Middle frontal gyrus (tissue), 1 donor: ENCODE measurements around the gene DUS3L.
"Not testable (repeated sequence)": the region's sequence is repeated elsewhere in the genome, so short reads cannot be mapped to it uniquely, and the experiment has no call there.

Source experiments
- DNase-seq: peaks from one replicate; pipeline ENCODE4 v3.0.0-alpha.2; 2015; ENCODE audit warnings: low spot score; ENCODE audit errors: extremely low spot score

DUS3L gene

GRCh38 chr19:5774921-5775320, 16.0 kb downstream of the DUS3L start:
- DNase-seq = no peak

GRCh38 chr19:5773276-5773675, 17.7 kb downstream of the DUS3L start:
- no peak for DNase-seq

DNA sequence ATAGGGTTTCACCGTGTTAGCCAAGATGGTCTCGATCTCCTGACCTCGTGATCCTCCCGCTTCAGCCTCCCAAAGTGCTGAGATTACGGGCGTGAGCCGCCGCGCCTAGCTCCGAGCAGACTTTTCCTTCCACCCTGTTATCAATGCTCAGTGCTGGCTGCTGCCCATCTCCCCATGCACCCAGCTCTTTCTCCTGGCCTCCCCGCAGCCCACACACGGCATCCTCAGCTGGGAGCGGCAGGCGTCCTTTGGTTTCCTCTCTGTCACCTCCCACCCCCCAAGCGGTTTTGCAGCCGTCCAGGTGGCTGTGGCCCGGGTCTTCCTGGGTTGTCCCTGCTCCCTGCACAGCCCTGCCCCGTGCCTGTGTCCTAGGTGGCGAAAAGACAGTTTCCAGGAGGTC, 18.5 kb downstream of the DUS3L start:
- DNase-seq = no peak

DNA sequence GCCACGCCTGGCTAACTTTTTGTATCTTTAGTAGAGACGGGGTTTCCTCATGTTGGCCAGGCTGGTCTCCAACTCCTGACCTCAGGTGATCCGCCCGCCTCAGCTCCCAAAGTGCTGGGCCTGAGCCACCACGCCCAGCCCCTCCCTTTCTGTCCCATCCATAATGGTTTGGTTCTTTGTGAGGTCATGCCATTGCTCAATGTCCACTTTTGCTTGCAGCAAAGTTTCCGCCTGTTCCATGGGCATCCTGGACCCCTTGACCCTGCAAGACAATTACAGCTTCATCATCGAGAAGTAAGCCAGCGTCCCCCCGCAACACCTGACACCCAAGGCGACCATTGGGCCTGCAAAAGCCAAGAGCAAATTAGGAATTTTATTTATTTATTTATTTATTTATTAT, 23.0 kb downstream of the DUS3L start:
- no peak for DNase-seq

DNA sequence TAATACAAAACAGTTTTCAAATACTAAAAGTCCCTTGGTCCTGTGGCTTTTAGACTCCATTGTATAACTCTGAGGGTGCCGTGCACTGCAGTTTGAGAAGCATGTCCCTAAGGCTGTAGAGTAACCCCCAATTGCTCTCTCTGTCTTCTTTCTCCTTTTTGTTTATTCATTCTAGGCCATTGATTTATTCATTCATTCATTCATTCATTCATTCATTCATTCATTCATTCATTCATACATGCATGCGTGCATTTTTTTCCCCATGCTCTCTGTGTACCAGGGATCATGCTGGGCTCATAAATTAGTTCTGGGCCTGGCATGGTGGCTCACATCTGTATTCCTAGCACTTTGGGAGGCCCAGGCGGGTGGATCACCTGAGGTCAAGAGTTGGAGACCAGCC, 25.7 kb downstream of the DUS3L start:
- DNase-seq = no peak

GRCh38 chr19:5762608-5763217, 28.2 kb downstream of the DUS3L start:
- DNase-seq = no peak

DNA sequence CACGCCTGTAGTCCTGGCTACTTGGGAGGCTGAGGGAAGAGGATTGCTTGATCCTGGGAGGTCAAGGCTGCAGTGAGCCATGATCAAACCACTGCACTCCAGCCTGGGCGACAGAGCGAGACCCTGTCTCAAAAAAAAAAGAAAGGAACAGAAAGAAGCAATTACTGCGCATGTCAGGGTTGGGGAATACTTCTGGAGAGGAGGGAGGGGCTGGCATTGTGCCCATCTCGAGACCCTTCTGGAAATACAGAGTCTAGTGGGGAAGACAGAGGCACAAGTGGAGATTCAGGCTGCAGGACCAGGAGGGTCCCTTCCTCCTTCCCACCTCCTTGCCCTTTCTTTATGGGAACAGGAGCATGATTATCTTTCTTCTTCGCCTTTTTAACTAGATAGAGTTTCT, 37.2 kb downstream of the DUS3L start:
- no peak for DNase-seq

DNA sequence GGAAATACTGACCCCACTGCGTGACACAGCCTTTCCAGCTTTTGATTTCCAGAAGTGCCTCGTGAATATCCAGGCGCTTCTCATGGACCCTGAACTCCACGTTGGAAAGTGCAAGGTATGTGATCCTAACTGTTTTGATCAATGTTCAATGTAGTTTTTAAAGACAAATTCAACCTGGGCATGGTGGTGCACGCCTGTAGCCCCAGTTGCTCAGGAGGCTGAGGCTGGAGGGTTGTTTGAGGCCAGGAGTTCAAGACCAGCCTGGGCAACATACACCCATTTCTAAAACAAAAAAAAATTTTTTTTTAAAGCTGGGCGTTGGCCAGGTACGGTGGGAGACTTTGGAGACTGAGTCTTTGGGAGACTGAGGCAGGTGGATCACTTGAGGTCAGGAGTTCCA, 39.3 kb downstream of the DUS3L start:
- DNase-seq = no peak

DNA sequence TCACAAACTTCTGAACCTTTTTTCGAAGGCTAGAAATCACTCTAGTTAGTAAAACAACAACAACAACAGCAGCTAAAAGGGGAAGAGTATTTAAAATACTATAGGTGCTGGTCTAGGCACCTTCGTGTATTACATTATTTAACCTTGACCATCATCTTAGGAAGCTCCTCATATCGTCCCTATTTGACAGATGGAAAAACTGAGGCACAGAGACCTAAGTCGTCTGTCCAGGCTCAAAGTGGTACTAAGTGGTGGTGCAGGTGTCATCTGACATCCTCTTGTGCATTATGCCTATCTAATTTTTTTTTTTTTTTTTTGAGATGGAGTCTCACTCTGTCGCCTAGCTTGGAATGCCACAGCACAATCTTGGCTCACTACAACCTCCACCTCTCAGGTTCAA, 41.5 kb downstream of the DUS3L start:
- no peak for DNase-seq

DNA sequence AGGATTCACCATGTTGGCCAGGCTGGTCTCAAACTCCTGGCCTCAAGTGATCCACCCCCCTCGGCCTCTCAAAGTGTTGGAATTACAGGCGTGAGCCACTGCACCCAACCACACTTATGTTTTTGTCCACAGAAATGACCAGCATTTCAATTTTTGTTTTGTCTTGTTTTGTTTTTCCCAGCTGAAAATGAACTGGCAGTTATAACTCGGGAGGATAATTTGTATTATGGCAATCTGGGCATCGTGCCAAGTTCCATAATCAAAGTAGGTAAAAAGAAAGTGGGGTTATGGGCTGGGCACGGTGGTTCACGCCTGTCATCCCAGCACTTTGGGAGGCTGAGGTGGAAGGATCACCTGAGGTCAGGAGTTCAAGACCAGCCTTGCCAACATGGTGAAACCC, 42.0 kb downstream of the DUS3L start:
- not testable (repeated sequence) for DNase-seq

DNA sequence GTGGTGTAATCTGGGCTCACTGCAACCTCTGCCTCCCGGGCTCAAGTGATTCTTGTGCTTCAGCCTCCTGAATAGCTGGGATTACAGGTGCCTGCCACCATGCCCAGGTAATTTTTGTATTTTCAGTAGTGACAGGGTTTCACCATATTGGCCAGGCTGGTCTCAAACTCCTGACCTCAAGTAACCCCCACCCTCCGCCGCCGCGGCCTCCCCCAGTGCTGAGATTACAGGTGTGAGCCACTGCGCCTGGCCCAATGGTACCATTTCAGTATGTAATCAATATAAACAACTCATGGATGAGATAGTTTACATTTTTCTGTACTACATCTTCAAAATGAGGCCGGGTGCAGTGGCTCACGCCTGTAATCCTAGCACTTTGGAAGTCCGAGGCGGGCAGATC, 46.0 kb downstream of the DUS3L start:
- not testable (repeated sequence) for DNase-seq

DNA sequence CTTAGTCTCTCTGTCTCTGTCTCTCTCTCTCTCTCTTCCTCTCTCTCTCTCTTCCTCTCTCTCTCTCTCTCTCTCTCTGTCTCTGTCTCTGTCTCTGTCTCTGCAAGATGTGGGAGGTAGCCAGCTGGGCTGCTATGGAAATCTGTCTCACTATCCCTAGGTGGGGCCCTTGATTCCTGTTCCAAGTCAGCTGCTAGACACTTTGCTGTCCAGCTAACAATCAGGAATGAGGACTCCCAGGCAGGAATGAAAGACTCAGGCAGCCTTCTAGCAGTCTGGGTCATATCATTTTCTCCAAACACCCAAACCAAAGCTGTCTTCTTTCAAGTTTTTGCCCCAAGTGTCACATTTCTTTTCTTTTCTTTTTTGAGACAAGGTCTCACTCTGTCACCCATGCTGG, 47.3 kb downstream of the DUS3L start:
- DNase-seq = no peak

DNA sequence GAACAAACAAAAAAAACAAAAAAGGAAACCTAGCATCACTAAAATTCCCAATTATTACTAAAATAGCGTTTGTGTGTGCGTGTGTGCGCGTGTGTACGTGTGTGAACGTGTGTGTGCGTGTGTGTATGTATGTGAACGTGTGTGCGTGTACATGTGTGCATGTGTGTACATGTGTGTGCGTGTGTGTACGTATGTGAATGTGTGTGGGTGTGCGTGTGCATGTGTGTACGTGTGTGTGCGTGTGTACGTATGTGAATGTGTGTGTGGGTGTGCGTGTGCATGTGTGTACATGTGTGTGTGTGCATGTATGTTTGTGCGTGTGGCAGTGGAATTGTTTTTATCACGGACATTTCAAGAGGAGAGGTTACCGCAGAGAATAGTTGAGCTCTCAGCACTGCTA, 48.9 kb downstream of the DUS3L start:
- no peak for DNase-seq

DNA sequence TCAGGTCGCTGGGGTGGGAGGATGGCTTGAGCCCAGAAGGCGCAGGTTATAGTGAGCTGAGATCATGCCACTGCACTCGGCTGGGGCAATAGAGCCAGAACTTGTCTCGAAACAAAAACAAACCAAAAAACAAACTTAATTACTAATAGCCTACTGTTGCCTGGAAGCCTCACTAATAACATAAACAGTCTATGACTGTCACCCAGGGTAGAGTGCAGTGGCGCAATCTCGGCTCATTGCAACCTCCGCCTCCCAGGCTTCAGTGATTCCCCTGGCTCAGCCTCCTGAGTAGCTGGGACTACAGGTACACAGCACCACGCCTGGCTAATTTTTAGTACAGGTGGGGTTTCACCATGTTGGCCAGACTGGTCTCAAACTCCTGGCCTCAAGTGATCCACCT, 52.5 kb downstream of the DUS3L start:
- no peak for DNase-seq
